NCI-H2107 (cell line): Measurements from ENCODE around the gene NKX2-3.

Experiments
- DNase-seq: peaks from one replicate; lab custom pipeline; 2025; lab: John Stamatoyannopoulos, UW

NKX2-3 gene

GRCh38 chr10:99539120-99539519 is 6.4 kb downstream of the NKX2-3 start:
- no peak for DNase-seq

- no peak for DNase-seq
Observed at GRCh38 chr10:99539820-99540219, 7.1 kb downstream of the NKX2-3 start.

- no peak for DNase-seq
Observed at GRCh38 chr10:99540306-99540656, 7.5 kb downstream of the NKX2-3 start.

- no peak for DNase-seq
Observed at GRCh38 chr10:99540657-99541531, 8.2 kb downstream of the NKX2-3 start.

GRCh38 chr10:99544322-99544721 is 11.6 kb downstream of the NKX2-3 start:
- no peak for DNase-seq

GRCh38 chr10:99548041-99548530 is 15.3 kb downstream of the NKX2-3 start:
- DNase-seq = no peak

GRCh38 chr10:99551158-99551557 is 18.4 kb downstream of the NKX2-3 start:
- DNase-seq = peak; percentile 5

- DNase-seq = no peak
Observed at GRCh38 chr10:99551616-99552015, 18.9 kb downstream of the NKX2-3 start.

- DNase-seq = no peak
Observed at GRCh38 chr10:99555371-99555770, 22.6 kb downstream of the NKX2-3 start.

- no peak for DNase-seq
Observed at GRCh38 chr10:99555825-99556523, 23.2 kb downstream of the NKX2-3 start.

GRCh38 chr10:99557044-99557443 is 24.3 kb downstream of the NKX2-3 start:
- no peak for DNase-seq

- DNase-seq = no peak
Observed at GRCh38 chr10:99558708-99559107, 26.0 kb downstream of the NKX2-3 start.

GRCh38 chr10:99560277-99561126 is 27.8 kb downstream of the NKX2-3 start:
- DNase-seq = no peak

- DNase-seq = no peak
Observed at GRCh38 chr10:99562631-99563030, 29.9 kb downstream of the NKX2-3 start.

- DNase-seq = no peak
Observed at GRCh38 chr10:99564361-99564760, 31.6 kb downstream of the NKX2-3 start.

GRCh38 chr10:99565166-99565565 is 32.4 kb downstream of the NKX2-3 start:
- no peak for DNase-seq

- no peak for DNase-seq
Observed at GRCh38 chr10:99569253-99569939, 36.7 kb downstream of the NKX2-3 start.

GRCh38 chr10:99569961-99570360 is 37.2 kb downstream of the NKX2-3 start:
- DNase-seq = no peak

- no peak for DNase-seq
Observed at GRCh38 chr10:99571816-99572215, 39.1 kb downstream of the NKX2-3 start.

- DNase-seq = no peak
Observed at GRCh38 chr10:99573790-99574189, 41.0 kb downstream of the NKX2-3 start.

GRCh38 chr10:99579971-99580370 is 47.2 kb downstream of the NKX2-3 start:
- no peak for DNase-seq
